NT2/D1 (cell line): Measurements from ENCODE around the gene UACA.

Source experiments
- SUZ12 ChIP-seq: IDR thresholded peaks from 2 replicates; pipeline ENCODE4 v1.6.1; 2011; ENCODE audit not compliant: insufficient read length, insufficient read depth; ENCODE audit errors: extremely low read depth
- YY1 ChIP-seq: IDR thresholded peaks from 2 replicates; pipeline ENCODE4 v1.6.1; 2011; ENCODE audit not compliant: insufficient read length, insufficient read depth
- ZNF274 ChIP-seq: IDR thresholded peaks from 2 replicates; pipeline ENCODE4 v1.6.1; 2011; ENCODE audit warnings: mild to moderate bottlenecking, low read depth, low read length

GRCh38 chr15:70672081-70672480 is 91.3 kb downstream of the UACA start:
- TF ChIP-seq SUZ12 (no peak), YY1 (no peak), ZNF274 (no peak)
